GM12801 (cell line): ENCODE data around the gene CYP2J2.

ENCODE experiments used
- TF ChIP-seq, protein P1 (sequence below): IDR thresholded peaks from one replicate; pipeline ENCODE4 v1.5.1; 2011; ENCODE audit warnings: control low read depth; ENCODE audit not compliant: insufficient read length; ENCODE audit errors: extremely low read depth

Gene CYP2J2

GRCh38 chr1:59846895-59847282 is 79.7 kb downstream of the CYP2J2 start:
- TF ChIP-seq, protein P1, sequence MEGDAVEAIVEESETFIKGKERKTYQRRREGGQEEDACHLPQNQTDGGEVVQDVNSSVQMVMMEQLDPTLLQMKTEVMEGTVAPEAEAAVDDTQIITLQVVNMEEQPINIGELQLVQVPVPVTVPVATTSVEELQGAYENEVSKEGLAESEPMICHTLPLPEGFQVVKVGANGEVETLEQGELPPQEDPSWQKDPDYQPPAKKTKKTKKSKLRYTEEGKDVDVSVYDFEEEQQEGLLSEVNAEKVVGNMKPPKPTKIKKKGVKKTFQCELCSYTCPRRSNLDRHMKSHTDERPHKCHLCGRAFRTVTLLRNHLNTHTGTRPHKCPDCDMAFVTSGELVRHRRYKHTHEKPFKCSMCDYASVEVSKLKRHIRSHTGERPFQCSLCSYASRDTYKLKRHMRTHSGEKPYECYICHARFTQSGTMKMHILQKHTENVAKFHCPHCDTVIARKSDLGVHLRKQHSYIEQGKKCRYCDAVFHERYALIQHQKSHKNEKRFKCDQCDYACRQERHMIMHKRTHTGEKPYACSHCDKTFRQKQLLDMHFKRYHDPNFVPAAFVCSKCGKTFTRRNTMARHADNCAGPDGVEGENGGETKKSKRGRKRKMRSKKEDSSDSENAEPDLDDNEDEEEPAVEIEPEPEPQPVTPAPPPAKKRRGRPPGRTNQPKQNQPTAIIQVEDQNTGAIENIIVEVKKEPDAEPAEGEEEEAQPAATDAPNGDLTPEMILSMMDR, result no peak

DNA sequence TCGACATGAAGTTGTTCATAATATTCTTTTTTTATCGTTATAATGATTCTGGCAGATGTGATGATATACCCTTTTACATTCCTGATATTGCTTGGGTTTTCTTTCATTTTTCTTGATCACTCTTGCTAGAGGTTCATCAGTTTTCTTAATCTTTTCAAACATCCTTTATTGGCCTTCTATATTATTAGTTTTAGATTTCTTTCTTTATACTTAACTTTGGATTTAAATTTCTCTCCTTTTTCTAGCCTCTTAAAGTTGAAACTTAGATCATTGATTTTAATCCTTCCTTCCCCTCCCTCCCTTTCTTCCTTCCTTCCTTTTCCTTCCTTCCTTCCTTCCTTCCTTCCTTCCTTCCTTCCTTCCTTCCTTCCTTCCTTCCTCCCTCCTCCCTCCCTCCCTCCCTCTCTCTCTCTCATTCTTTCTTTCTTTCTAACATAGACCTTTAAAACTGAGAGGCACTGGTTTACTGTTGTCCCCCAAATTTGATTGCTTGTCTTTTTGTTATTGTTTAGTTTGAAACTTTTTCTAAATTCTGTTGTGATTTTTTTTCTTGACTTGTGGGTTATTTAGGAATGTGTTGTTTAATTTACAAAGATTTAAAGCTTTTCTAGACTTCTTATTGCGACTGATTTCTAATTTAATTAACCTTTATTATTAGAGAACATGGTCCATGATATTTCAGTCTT is 80.2 kb downstream of the CYP2J2 start:
- TF ChIP-seq, protein P1, result no peak

- TF ChIP-seq, protein P1, result no peak
Observed at GRCh38 chr1:59845091-59845490, 81.5 kb downstream of the CYP2J2 start.
